ENCODE data around the gene CNTNAP5. TPM values are rescaled to one million over a fixed set of nuclear protein-coding genes. Genes with fewer than 3 reads are reported as not detected.

The CNTNAP5 gene
- total RNA-seq, 1 experiment from 2014 or later = not detected

DNA sequence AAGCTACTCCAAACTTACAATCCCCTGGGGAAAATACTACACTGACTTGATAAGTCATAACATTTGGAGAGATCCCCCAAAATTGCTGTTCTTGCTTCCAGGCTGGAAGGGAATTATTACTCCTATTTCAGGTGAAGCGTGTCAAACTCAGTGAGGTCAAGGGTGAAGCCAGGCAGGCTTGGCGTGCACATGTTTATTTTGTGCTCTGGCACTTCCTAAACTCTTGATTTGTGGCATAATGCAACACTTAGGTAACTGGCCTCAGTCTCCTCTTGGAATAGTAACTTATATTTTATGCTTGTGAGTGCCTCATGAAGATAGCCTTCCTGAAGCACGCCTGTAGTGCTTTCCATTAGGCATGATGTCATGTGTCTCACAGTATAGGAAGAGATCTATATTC lies 751.2 kb downstream of the CNTNAP5 start:
- Histone ChIP-seq H3K27me3 (ENCODE audit: control insufficient read depth, insufficient read depth, low read length) (no peaks in the 10 kb centered on the region), H3K9me3 (ENCODE audit: control insufficient read depth, insufficient read depth, low read depth, low read length) (no peaks in the 10 kb centered on the region), H3K4me1 (ENCODE audit: control insufficient read depth, insufficient read depth, low read length) (no peaks in the 10 kb centered on the region), H3K4me3 (ENCODE audit: low read depth in 2 of 2, low read length in 2 of 2) (no peak overlapping the region), H3K36me3 (ENCODE audit: control insufficient read depth, insufficient read depth, low read length) (no peaks in the 10 kb centered on the region), H3K27ac (ENCODE audit: low read length) (no peak overlapping the region)
- intact Hi-C loops (cut with micrococcal nuclease; ENCODE audit: unreplicated experiment) = no loop called here
- POLR2A ChIA-PET = no interaction called here
- BruUV-seq (replicated peaks) = no TSS peak
- CTCF ChIA-PET = no interaction called here
- in situ Hi-C loops (cut with HindIII; ENCODE audit: low pct_unique_long_range_greater_than_20kb, low sequenced_read_pairs) = no loop called here
- DNase-seq (ENCODE audit: low read depth, low spot score) = no peak
- ATAC-seq = no peak
- TF ChIP-seq SIN3A (IDR thresholded peaks at IDR 0.05; ENCODE audit: borderline replicate concordance, insufficient read depth, low read depth, low read length) = no peak
- no peak for TF ChIP-seq POLR2AphosphoS5 (IDR thresholded peaks at IDR 0.05; ENCODE audit: low read depth, low read length)
- TF ChIP-seq CTCF (IDR thresholded peaks at IDR 0.05) = no peak
- TF ChIP-seq TCF7L2 (IDR thresholded peaks at IDR 0.05; ENCODE audit: low read depth, low read length) = no peak
- no peak for TF ChIP-seq REST (IDR thresholded peaks at IDR 0.05; ENCODE audit: insufficient read depth in 1 of 2, low read depth in 2 of 2, low read length in 1 of 2)

DNA sequence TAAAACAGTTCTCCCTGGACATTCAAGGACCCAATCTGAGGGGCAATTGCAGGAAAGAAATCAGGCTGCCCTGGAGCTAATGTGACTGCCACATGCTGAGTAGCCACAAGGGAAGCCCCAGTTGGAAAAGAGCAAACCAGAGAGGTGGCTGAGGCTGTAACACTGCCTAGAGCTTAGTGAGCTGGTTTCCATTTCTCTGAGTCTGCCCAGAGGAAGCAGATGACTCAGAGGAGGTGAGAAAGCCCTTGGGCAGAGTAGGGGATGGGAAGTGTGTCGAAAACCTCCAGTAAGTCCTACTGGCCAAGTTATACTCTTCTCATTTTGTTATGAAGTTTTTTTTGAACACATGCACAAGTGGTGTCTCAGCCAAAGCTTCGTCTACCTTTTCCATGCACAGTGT lies 753.0 kb downstream of the CNTNAP5 start:
- POLR2A ChIA-PET = interaction anchor here (0.6 kb wide), 1 partner anchor 810 kb away, joined by 8 read pairs; no protein-coding TSS in a partner anchor
- Histone ChIP-seq H3K27me3 (ENCODE audit: control insufficient read depth, insufficient read depth, low read length) (no peaks in the 10 kb centered on the region), H3K27ac (ENCODE audit: low read length) (no peak overlapping the region), H3K36me3 (ENCODE audit: control insufficient read depth, insufficient read depth, low read length) (no peaks in the 10 kb centered on the region), H3K4me1 (ENCODE audit: control insufficient read depth, insufficient read depth, low read length) (no peaks in the 10 kb centered on the region), H3K9me3 (ENCODE audit: control insufficient read depth, insufficient read depth, low read depth, low read length) (no peaks in the 10 kb centered on the region), H3K4me3 (ENCODE audit: low read depth in 2 of 2, low read length in 2 of 2) (no peak overlapping the region)
- DNase-seq (ENCODE audit: low read depth, low spot score) (peak; percentile 5), ATAC-seq (no peak)
- no peak for TF ChIP-seq REST (IDR thresholded peaks at IDR 0.05; ENCODE audit: insufficient read depth in 1 of 2, low read depth in 2 of 2, low read length in 1 of 2)
- no peak for TF ChIP-seq CTCF (IDR thresholded peaks at IDR 0.05)
- TF ChIP-seq SIN3A (IDR thresholded peaks at IDR 0.05; ENCODE audit: borderline replicate concordance, insufficient read depth, low read depth, low read length) = no peak
- no peak for TF ChIP-seq POLR2AphosphoS5 (IDR thresholded peaks at IDR 0.05; ENCODE audit: low read depth, low read length)
- TF ChIP-seq TCF7L2 (IDR thresholded peaks at IDR 0.05; ENCODE audit: low read depth, low read length) = no peak
- CTCF ChIA-PET = no interaction called here
- in situ Hi-C loops (cut with HindIII; ENCODE audit: low pct_unique_long_range_greater_than_20kb, low sequenced_read_pairs) (no loop called here), intact Hi-C loops (cut with micrococcal nuclease; ENCODE audit: unreplicated experiment) (no loop called here)
- no TSS peak for BruUV-seq (replicated peaks)
